ENCODE data around the gene SYTL1.

Gene SYTL1

GRCh38 chr1:27299385-27300271 is 42.2 kb upstream of the SYTL1 start:
- in situ Hi-C loops (cut with MboI; ENCODE audit: low sequenced_read_pairs, unreplicated experiment), result loop anchor here (5.0 to 25.0 kb wide), 2 partner anchors 93 to 112 kb away; partner anchors contain the start of gene GPR3

GRCh38 chr1:27300341-27301051 is 41.3 kb upstream of the SYTL1 start:
- in situ Hi-C loops (cut with MboI; ENCODE audit: low sequenced_read_pairs, unreplicated experiment), result no loop called here
- TF ChIP-seq, protein P1, sequence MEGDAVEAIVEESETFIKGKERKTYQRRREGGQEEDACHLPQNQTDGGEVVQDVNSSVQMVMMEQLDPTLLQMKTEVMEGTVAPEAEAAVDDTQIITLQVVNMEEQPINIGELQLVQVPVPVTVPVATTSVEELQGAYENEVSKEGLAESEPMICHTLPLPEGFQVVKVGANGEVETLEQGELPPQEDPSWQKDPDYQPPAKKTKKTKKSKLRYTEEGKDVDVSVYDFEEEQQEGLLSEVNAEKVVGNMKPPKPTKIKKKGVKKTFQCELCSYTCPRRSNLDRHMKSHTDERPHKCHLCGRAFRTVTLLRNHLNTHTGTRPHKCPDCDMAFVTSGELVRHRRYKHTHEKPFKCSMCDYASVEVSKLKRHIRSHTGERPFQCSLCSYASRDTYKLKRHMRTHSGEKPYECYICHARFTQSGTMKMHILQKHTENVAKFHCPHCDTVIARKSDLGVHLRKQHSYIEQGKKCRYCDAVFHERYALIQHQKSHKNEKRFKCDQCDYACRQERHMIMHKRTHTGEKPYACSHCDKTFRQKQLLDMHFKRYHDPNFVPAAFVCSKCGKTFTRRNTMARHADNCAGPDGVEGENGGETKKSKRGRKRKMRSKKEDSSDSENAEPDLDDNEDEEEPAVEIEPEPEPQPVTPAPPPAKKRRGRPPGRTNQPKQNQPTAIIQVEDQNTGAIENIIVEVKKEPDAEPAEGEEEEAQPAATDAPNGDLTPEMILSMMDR (IDR thresholded peaks at IDR 0.05; ENCODE audit: borderline replicate concordance, control extremely low read depth, extremely low read depth, insufficient read depth, missing control alignments), result peak; percentile 99
- DNase-seq (ENCODE audit: low spot score), result peak; percentile 92

More at GRCh38 chr1:27299385-27300271, 42.2 kb upstream of the SYTL1 start:
- no peak for DNase-seq (ENCODE audit: low spot score)
- TF ChIP-seq, protein P1 (IDR thresholded peaks at IDR 0.05; ENCODE audit: borderline replicate concordance, control extremely low read depth, extremely low read depth, insufficient read depth, missing control alignments), result no peak

DNA sequence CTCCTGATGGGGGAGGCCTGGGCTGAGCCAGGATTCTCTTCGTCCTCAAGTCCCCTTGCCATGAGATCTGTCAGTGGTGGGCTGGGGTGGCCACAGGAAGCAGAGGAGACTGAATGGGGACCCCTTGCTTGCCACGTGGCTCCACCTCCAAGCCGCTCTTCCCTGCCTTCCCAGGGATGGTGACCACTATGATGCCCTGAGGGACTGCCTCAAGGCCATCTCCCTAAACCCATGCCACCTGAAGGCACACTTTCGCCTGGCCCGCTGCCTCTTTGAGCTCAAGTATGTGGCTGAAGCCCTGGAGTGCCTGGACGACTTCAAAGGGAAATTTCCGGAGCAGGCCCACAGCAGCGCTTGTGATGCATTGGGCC is 40.8 kb upstream of the SYTL1 start:
- DNase-seq (ENCODE audit: low spot score), result no peak
- TF ChIP-seq, protein P1 (IDR thresholded peaks at IDR 0.05; ENCODE audit: borderline replicate concordance, control extremely low read depth, extremely low read depth, insufficient read depth, missing control alignments), result no peak
- in situ Hi-C loops (cut with MboI; ENCODE audit: low sequenced_read_pairs, unreplicated experiment), result no loop called here

- TF ChIP-seq, protein P1 (IDR thresholded peaks at IDR 0.05; ENCODE audit: borderline replicate concordance, control extremely low read depth, extremely low read depth, insufficient read depth, missing control alignments), result no peak
- DNase-seq (ENCODE audit: low spot score), result no peak
- in situ Hi-C loops (cut with MboI; ENCODE audit: low sequenced_read_pairs, unreplicated experiment), result no loop called here
Observed at GRCh38 chr1:27301582-27302199, 40.1 kb upstream of the SYTL1 start.

DNA sequence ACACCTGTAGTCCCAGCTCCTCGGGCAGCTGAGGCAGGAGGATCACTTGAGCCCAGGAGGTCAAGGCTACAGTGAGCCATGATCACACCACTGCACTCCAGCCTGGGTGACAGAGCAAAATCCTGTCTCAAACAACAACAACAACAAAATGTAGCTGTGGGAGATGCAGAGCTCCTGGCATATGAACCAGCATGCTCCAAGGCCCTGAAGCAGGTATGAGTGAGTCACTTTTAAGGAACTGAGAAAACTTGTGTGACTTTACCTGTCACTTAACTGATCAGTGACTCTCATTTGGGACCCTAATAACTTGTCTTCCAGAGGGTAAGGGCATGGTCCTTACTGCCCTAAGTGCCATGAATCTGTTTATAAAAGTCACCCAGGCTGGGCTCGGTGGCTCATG is 39.2 kb upstream of the SYTL1 start:
- TF ChIP-seq, protein P1 (IDR thresholded peaks at IDR 0.05; ENCODE audit: borderline replicate concordance, control extremely low read depth, extremely low read depth, insufficient read depth, missing control alignments), result no peak
- in situ Hi-C loops (cut with MboI; ENCODE audit: low sequenced_read_pairs, unreplicated experiment), result no loop called here
- DNase-seq (ENCODE audit: low spot score), result no peak

GRCh38 chr1:27303509-27303908 is 38.3 kb upstream of the SYTL1 start:
- DNase-seq (ENCODE audit: low spot score), result no peak
- in situ Hi-C loops (cut with MboI; ENCODE audit: low sequenced_read_pairs, unreplicated experiment), result no loop called here
- TF ChIP-seq, protein P1 (IDR thresholded peaks at IDR 0.05; ENCODE audit: borderline replicate concordance, control extremely low read depth, extremely low read depth, insufficient read depth, missing control alignments), result no peak

All from GM13976 (cell line).